Measurements from ENCODE around the gene LIF. TPM values are rescaled to one million over a fixed set of nuclear protein-coding genes. Genes with fewer than 3 reads are reported as not detected.
"Not testable (repeated sequence)": the region's sequence is repeated elsewhere in the genome, so short reads cannot be mapped to it uniquely, and the experiment has no call there.

Gene LIF
- total and polyA plus RNA-seq, 4 donors = 0.08 to 0.10 (median 0.09) TPM; not detected in 1

- Histone ChIP-seq H3K27me3 (ENCODE audit: control insufficient read depth in 4 of 4, insufficient read depth in 4 of 4, low read length in 3 of 4) (no peaks in the 10 kb centered on the region), H3K9me3 (ENCODE audit: control insufficient read depth in 4 of 4, low read length in 3 of 4) (no peaks in the 10 kb centered on the region), H3K27ac (ENCODE audit: low read depth in 1 of 2, low read length in 2 of 2) (no peak overlapping the region), H3K36me3 (ENCODE audit: control insufficient read depth in 4 of 4, insufficient read depth in 3 of 4, low read depth in 1 of 4, low read length in 3 of 4) (no peaks in the 10 kb centered on the region), H3K4me3 (ENCODE audit: low read depth in 1 of 3, low read length in 3 of 3) (no peak overlapping the region), H3K4me1 (ENCODE audit: control insufficient read depth in 4 of 4, insufficient read depth in 4 of 4, low read length in 3 of 4) (no peaks in the 10 kb centered on the region), H3K9ac (ENCODE audit: low read depth in 1 of 2, low read length in 2 of 2) (no peak overlapping the region)
- DNase-seq (ENCODE audit: low spot score) = no peak
- 75% methylated on average over 3 of the region's 3 CpGs for WGBS
- TF ChIP-seq GABPA (IDR thresholded peaks at IDR 0.05 in 1 of 2, conservative IDR thresholded peaks at IDR 0.05 in 1 of 2) = no peak
- TF ChIP-seq NR2F2 (IDR thresholded peaks at IDR 0.05) = no peak
- TF ChIP-seq SP1 (IDR thresholded peaks at IDR 0.05) = no peak
- TF ChIP-seq YY1 (IDR thresholded peaks at IDR 0.05) = no peak
- TF ChIP-seq RAD21 (IDR thresholded peaks at IDR 0.05) = no peak
- no peak for TF ChIP-seq CTCF (IDR thresholded peaks at IDR 0.05; ENCODE audit: low read depth, low read length, missing input control)
- TF ChIP-seq HNF4G (IDR thresholded peaks at IDR 0.05) = no peak
- TF ChIP-seq JUND (IDR thresholded peaks at IDR 0.05) = no peak
- no peak for TF ChIP-seq TAF1 (conservative IDR thresholded peaks at IDR 0.05)
- no peak for TF ChIP-seq RXRA (IDR thresholded peaks at IDR 0.05)
- TF ChIP-seq HNF4A (conservative IDR thresholded peaks at IDR 0.05) = no peak
- TF ChIP-seq ATF3 (IDR thresholded peaks at IDR 0.05) = no peak
- no peak for TF ChIP-seq ZBTB33 (IDR thresholded peaks at IDR 0.05)
- no peak for TF ChIP-seq EGR1 (IDR thresholded peaks at IDR 0.05; ENCODE audit: low read depth in 2 of 2)
- TF ChIP-seq, protein P1, sequence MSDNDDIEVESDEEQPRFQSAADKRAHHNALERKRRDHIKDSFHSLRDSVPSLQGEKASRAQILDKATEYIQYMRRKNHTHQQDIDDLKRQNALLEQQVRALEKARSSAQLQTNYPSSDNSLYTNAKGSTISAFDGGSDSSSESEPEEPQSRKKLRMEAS (IDR thresholded peaks at IDR 0.05) = no peak
Observed at GRCh38 chr22:30201945-30202344, 44.6 kb downstream of the LIF start.

GRCh38 chr22:30200905-30201304 lies 45.7 kb downstream of the LIF start:
- WGBS = 92% methylated on average over 10 of the region's 10 CpGs
- H3K9me3 ChIP-seq (ENCODE audit: control insufficient read depth in 4 of 4, low read length in 3 of 4); H3K27me3 ChIP-seq (ENCODE audit: control insufficient read depth in 4 of 4, insufficient read depth in 4 of 4, low read length in 3 of 4); H3K9ac ChIP-seq (ENCODE audit: low read depth in 1 of 2, low read length in 2 of 2); H3K4me3 ChIP-seq (ENCODE audit: low read depth in 1 of 3, low read length in 3 of 3); H3K4me1 ChIP-seq (ENCODE audit: control insufficient read depth in 4 of 4, insufficient read depth in 4 of 4, low read length in 3 of 4); H3K27ac ChIP-seq (ENCODE audit: low read depth in 1 of 2, low read length in 2 of 2); DNase-seq (ENCODE audit: low spot score); H3K36me3 ChIP-seq (ENCODE audit: control insufficient read depth in 4 of 4, insufficient read depth in 3 of 4, low read depth in 1 of 4, low read length in 3 of 4): not testable (repeated sequence)

DNA sequence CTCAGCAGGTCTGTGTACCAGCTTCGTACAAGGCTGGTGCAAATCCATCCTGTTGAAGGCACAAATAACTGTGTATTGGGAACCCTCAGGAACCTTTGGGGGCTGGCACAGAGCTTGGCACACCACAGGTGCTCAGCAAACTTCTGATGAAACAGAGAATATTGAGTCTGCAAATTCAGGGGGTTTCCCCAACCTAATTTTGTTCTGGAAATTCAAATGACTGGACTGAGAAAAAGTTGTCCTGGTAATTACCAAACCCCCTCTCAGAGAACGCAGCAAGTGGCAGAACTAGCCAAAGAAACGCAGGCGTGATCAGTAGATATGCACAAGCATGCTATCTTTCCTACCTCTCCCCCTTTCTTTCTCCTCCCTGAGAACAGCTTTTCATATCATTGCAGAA lies 47.6 kb downstream of the LIF start:
- no peaks in the 10 kb centered on the region for H3K4me1 ChIP-seq (ENCODE audit: control insufficient read depth in 4 of 4, insufficient read depth in 4 of 4, low read length in 3 of 4)
- no peaks in the 10 kb centered on the region for H3K36me3 ChIP-seq (ENCODE audit: control insufficient read depth in 4 of 4, insufficient read depth in 3 of 4, low read depth in 1 of 4, low read length in 3 of 4)
- WGBS = 91% methylated on average over 4 of the region's 4 CpGs
- H3K9ac ChIP-seq (ENCODE audit: low read depth in 1 of 2, low read length in 2 of 2) = no peak overlapping the region
- no peak overlapping the region for H3K27ac ChIP-seq (ENCODE audit: low read depth in 1 of 2, low read length in 2 of 2)
- no peaks in the 10 kb centered on the region for H3K9me3 ChIP-seq (ENCODE audit: control insufficient read depth in 4 of 4, low read length in 3 of 4)
- DNase-seq (ENCODE audit: low spot score) = no peak
- no peaks in the 10 kb centered on the region for H3K27me3 ChIP-seq (ENCODE audit: control insufficient read depth in 4 of 4, insufficient read depth in 4 of 4, low read length in 3 of 4)
- no peak overlapping the region for H3K4me3 ChIP-seq (ENCODE audit: low read depth in 1 of 3, low read length in 3 of 3)
- TF ChIP-seq, protein P2, sequence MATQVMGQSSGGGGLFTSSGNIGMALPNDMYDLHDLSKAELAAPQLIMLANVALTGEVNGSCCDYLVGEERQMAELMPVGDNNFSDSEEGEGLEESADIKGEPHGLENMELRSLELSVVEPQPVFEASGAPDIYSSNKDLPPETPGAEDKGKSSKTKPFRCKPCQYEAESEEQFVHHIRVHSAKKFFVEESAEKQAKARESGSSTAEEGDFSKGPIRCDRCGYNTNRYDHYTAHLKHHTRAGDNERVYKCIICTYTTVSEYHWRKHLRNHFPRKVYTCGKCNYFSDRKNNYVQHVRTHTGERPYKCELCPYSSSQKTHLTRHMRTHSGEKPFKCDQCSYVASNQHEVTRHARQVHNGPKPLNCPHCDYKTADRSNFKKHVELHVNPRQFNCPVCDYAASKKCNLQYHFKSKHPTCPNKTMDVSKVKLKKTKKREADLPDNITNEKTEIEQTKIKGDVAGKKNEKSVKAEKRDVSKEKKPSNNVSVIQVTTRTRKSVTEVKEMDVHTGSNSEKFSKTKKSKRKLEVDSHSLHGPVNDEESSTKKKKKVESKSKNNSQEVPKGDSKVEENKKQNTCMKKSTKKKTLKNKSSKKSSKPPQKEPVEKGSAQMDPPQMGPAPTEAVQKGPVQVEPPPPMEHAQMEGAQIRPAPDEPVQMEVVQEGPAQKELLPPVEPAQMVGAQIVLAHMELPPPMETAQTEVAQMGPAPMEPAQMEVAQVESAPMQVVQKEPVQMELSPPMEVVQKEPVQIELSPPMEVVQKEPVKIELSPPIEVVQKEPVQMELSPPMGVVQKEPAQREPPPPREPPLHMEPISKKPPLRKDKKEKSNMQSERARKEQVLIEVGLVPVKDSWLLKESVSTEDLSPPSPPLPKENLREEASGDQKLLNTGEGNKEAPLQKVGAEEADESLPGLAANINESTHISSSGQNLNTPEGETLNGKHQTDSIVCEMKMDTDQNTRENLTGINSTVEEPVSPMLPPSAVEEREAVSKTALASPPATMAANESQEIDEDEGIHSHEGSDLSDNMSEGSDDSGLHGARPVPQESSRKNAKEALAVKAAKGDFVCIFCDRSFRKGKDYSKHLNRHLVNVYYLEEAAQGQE (IDR thresholded peaks at IDR 0.05) = no peak
- TF ChIP-seq JUND (IDR thresholded peaks at IDR 0.05) (no peak), ZBTB33 (IDR thresholded peaks at IDR 0.05) (no peak), YY1 (IDR thresholded peaks at IDR 0.05) (no peak), ATF3 (IDR thresholded peaks at IDR 0.05) (no peak), GABPA (IDR thresholded peaks at IDR 0.05 in 1 of 2, conservative IDR thresholded peaks at IDR 0.05 in 1 of 2) (no peak), NR2F2 (IDR thresholded peaks at IDR 0.05) (no peak), SP1 (IDR thresholded peaks at IDR 0.05) (no peak)

Measured in liver (tissue), 9 donors.